ENCODE measurements around the gene TPSB2. TPM values are rescaled to one million over a fixed set of nuclear protein-coding genes. Genes with fewer than 3 reads are reported as not detected.
"Not testable (repeated sequence)": the region's sequence is repeated elsewhere in the genome, so short reads cannot be mapped to it uniquely, and the experiment has no call there.

Gene TPSB2
- total RNA-seq = 100 to 1,000 TPM in 2 of 4 donors, 10 to 100 TPM in 1, 1 to 10 TPM in 1; 7.5 to 304 (median 199) TPM

- peaks cover 0 to 22% (median 18%) of the 10 kb centered on the region in 4 donors for H3K4me1 ChIP-seq
- DNase-seq (ENCODE audit: extremely low spot score); H3K4me3 ChIP-seq; H3K36me3 ChIP-seq; H3K27me3 ChIP-seq; intact Hi-C loops (cut with DNase I); H3K27ac ChIP-seq (replicated peaks in 1 of 4); H3K9me3 ChIP-seq: not testable (repeated sequence)
- WGBS = no CpG with 5 or more reads among the region's 11 CpGs
Observed at GRCh38 chr16:1230084-1230470, at the start of gene TPSB2. TSS of gene TPSB2 (minus strand) at chr16:1230184. CDS start at chr16:1229951, 233 bp downstream.

GRCh38 chr16:1279081-1279944, 49.3 kb upstream of the TPSB2 start:
- TF ChIP-seq POLR2AphosphoS5 (IDR thresholded peaks at IDR 0.05) = no peak
- no peak for TF ChIP-seq EP300 (IDR thresholded peaks at IDR 0.05)
- TF ChIP-seq POLR2A (IDR thresholded peaks at IDR 0.05; ENCODE audit: low read depth) = no peak
- TF ChIP-seq CTCF (IDR thresholded peaks at IDR 0.05) = no peak
- H3K4me1 ChIP-seq = no peaks in the 10 kb centered on the region
- DNase-seq (ENCODE audit: extremely low spot score) = no peak
- H3K27ac ChIP-seq (replicated peaks in 1 of 4) = no peak overlapping the region
- H3K27me3 ChIP-seq = peaks cover 0 to 92% (median 2%) of the 10 kb centered on the region in 4 donors
- intact Hi-C loops (cut with DNase I) = no loop called here
- no peak overlapping the region for H3K4me3 ChIP-seq
- no peaks in the 10 kb centered on the region for H3K9me3 ChIP-seq
- no peaks in the 10 kb centered on the region for H3K36me3 ChIP-seq
- WGBS = 74% methylated on average over 10 of the region's 30 CpGs

GRCh38 chr16:1278477-1278876, 48.5 kb upstream of the TPSB2 start:
- intact Hi-C loops (cut with DNase I) = no loop called here
- Histone ChIP-seq H3K27me3 (peaks cover 0 to 91% (median 2%) of the 10 kb centered on the region in 4 donors), H3K9me3 (no peaks in the 10 kb centered on the region), H3K4me1 (no peaks in the 10 kb centered on the region), H3K36me3 (no peaks in the 10 kb centered on the region), H3K27ac (replicated peaks in 1 of 4) (no peak overlapping the region), H3K4me3 (no peak overlapping the region)
- TF ChIP-seq POLR2AphosphoS5 (IDR thresholded peaks at IDR 0.05) (no peak), EP300 (IDR thresholded peaks at IDR 0.05) (no peak), POLR2A (IDR thresholded peaks at IDR 0.05; ENCODE audit: low read depth) (no peak), CTCF (IDR thresholded peaks at IDR 0.05) (no peak)
- DNase-seq (ENCODE audit: extremely low spot score) = no peak
- 43% methylated on average over 10 of the region's 18 CpGs for WGBS

GRCh38 chr16:1277617-1278282, 47.8 kb upstream of the TPSB2 start:
- no peak overlapping the region for H3K4me3 ChIP-seq
- intact Hi-C loops (cut with DNase I) = no loop called here
- H3K27me3 ChIP-seq = peaks cover 0 to 91% (median 2%) of the 10 kb centered on the region in 4 donors
- H3K4me1 ChIP-seq = no peaks in the 10 kb centered on the region
- 55% methylated on average over 20 of the region's 21 CpGs for WGBS
- TF ChIP-seq EP300 (IDR thresholded peaks at IDR 0.05) (no peak), POLR2A (IDR thresholded peaks at IDR 0.05; ENCODE audit: low read depth) (no peak), CTCF (IDR thresholded peaks at IDR 0.05) (no peak), POLR2AphosphoS5 (IDR thresholded peaks at IDR 0.05) (no peak)
- no peaks in the 10 kb centered on the region for H3K36me3 ChIP-seq
- no peak overlapping the region for H3K27ac ChIP-seq (replicated peaks in 1 of 4)
- H3K9me3 ChIP-seq = no peaks in the 10 kb centered on the region
- DNase-seq (ENCODE audit: extremely low spot score) = no peak

- Histone ChIP-seq H3K4me1 (peaks cover 0 to 2% (median under 1%) of the 10 kb centered on the region in 4 donors), H3K27me3 (peaks cover 0 to 92% (median 2%) of the 10 kb centered on the region in 4 donors), H3K4me3 (no peak overlapping the region), H3K27ac (replicated peaks in 1 of 4) (no peak overlapping the region), H3K9me3 (no peaks in the 10 kb centered on the region), H3K36me3 (no peaks in the 10 kb centered on the region)
- intact Hi-C loops (cut with DNase I) = no loop called here
- TF ChIP-seq POLR2A (IDR thresholded peaks at IDR 0.05; ENCODE audit: low read depth) (no peak), POLR2AphosphoS5 (IDR thresholded peaks at IDR 0.05) (no peak), CTCF (IDR thresholded peaks at IDR 0.05) (no peak), EP300 (IDR thresholded peaks at IDR 0.05) (no peak)
- DNase-seq (ENCODE audit: extremely low spot score) = no peak
- 63% methylated on average over 6 of the region's 19 CpGs for WGBS
Observed at GRCh38 chr16:1277151-1277598, 47.2 kb upstream of the TPSB2 start.
